SK-N-DZ (cell line): ENCODE data around the gene APOBEC3H.

Experiments used
- DNase-seq: peaks from one replicate; pipeline ENCODE4 v3.0.0-alpha.2; 2015; ENCODE audit warnings: low spot score

Gene APOBEC3H

DNA sequence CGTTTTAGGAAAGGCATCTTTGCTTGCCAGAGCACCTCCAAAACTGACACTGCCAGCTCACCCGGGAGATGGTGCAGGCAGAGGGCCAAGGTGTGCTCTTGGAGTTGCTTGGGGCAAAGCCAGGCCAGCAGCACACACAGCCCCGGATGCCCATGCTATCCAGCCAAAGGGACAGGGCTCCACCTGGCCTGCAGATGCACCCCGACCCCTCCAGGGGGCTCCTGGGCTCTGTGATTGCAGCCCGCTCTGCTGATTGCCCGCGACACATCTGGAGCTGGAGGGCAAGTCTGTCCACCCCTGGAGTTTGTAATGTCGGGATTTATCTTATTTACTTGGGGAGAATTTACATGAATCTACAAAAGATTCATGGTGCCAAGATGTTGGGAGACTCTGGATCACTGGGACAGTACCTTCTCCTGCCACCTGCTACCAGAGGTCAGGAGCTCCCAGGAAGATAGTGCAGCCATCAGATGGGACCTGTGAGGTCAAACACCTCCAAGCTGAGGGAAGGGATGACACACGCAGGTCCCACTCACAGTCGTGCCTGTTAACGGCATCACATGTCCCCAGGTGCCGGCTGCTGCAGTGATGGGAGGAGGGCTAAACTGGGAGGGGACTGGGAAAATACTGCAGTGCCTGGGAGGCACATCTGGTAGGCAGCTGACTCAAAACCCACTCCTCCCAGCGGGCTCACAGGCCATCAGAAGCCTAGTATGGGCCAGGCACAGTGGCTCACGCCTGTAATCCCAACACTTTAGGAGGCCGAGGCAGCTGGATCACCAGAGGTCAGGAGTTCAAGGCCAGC lies 38.2 kb downstream of the APOBEC3H start:
- peak; percentile 55 for DNase-seq

DNA sequence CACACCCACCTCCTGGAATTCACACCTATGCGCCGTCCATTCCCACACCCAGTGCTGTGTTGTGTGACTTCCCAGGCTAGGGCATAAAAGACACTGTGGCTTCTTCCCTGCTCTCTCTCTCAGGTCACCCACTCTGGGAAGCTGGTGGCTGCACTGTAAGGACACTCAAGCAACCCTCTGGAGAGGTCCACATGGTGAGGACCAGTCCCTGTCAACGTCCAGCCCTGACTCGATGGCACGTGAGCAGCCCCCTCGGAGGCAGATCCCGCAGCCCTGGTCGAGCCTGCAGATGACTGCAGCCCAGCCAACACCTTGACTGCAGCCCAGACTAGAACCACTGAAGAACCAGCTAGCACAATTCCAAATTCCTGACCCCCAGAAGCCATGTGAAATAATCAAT lies 39.3 kb downstream of the APOBEC3H start:
- no peak for DNase-seq

DNA sequence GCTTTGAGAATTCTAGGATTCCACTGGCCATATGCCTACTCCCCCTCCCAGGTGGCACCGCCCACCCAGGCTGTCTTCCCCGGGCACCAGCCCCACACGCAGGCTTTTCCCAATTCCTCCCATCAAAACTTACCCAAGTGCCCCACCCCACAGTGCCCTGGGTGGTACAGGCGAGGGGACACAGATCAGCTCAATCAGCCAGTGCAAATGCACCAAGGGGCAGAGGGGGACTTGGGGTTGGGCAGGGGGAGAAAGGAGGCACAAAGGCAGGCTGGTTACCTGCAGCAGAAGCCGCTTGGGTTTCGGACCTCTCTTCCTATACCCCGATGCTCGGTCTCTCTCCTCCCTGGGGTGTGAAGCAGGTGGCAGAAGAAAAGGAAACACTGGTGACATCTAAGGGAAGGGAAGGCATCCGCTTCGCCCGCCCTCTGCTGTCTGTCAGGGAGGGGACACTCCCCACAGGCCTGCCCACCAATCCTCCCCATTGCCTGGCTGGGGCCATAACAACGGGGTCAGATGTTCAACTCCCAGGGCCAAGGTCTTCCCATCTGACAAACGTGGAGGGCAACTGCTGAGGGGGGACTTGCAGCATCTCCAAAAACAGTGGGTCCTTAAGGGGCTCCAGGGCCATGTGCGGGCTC lies 41.4 kb downstream of the APOBEC3H start:
- no peak for DNase-seq

DNA sequence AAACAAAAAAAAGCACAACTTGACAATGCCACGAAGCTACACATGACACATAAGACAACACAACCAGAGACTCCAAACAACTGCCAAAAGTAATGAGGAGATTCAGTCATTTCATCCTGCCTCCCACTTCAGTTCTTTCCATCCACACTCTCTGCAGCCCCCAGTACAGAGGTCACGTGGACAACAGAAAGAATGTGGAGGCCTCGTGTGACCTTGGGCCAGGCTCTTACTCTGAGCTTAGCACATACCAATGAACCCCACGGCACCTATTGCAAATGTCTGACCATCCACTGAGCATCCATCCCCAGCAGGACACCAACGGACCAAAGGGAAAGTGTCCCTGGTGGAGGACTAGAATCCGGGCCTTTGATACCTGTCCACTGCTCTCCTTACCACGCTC lies 42.9 kb downstream of the APOBEC3H start:
- DNase-seq, result no peak

DNA sequence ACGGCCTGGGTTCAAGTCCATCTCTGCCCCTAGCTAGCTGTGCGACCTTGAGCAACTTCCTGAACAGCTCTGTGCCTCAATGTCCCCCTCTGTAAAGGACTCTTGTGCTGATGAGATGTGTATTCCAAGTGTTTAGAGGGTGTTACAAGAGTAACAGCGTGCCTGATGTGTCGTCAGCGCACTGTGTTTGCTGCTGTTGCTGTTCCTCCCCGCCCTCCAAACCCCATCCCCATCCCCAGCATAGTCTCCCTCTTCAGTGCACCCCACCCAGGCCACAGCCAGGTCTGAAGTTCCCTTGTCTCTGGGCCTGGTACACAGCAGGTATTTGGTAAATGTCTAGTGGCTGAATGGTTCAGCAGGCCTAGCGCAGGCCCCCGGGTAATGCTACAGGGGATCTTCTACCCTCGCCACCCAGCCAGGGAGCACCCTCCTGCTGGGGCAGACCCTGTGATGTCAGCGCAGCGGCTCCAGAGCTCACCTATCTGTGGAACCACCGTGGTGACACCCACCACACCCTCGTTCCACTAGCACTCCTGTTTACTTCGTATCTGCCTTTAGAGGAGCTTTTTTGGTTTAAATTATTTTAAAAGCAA lies 45.1 kb downstream of the APOBEC3H start:
- no peak for DNase-seq

DNA sequence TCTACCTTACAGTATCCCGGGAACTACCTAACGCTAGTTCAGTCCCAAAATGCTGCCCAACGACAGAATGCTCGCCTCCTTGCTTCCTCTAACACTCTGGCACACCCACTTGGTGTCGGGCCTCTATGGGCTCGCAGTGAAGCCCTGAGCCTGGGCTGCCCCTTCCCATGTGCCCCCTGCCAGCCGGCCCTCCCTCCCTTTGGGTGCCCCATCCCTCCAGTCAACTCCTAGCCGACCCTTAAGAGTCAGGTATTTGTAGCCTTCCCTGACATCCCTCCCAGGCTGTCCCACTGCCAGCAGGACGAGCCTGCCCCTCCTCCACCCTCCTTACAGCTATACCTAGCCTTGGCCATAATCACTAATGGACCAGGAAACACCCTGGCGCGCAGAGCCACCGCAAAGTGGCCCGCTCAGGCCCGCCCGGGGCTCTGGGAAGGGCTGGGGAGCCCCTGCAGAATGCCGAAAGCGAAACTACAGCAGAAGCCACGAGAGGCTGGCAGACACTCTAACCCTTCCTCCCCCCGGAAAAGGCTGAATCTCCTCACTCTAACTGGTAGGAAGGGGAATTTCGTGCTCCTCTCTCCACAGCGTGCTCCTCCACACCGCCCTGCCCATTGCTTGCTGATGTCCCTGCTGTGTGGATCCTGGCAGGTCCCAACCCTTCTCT lies 47.2 kb downstream of the APOBEC3H start:
- no peak for DNase-seq

DNA sequence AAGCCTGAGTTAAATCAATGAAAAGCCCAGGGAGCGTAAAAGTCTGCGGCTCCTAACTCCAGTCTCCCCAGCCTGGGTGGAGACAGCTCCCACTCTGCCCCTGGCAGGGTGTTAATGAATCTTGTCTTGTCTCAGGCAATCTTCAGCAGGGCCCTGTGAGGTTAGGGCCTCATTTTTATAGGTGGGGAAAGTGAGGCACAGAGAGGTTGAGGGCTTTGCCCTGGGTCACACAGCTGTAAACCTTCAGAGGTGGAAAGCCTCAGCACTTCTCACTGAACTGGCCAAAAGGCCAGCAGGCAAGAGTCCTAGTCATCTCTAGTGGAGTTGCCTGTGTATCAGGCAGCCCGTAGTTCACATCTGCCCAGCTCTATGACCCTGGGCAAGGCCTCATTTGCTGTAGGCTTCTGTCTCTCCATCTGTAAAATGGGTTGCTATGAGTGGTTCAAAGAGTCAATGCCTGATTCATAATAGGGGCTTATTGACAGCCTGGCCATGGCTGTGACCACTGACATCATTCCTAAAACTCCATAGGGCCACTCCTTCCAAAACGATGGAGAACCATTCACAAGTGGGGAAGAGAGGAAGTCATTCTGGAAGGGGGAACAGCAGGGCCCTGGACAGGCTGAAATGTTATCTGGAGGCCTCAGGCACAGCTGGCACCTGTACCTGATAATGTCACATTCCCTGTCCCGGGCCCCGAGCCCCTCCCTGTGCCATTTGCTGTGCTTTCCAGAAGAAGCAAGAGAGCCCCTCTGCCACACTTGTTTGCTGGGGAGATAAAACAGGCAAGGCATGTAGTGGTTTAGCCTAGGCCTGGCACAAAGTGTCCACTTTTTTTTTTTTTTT lies 49.4 kb downstream of the APOBEC3H start:
- DNase-seq, result no peak

DNA sequence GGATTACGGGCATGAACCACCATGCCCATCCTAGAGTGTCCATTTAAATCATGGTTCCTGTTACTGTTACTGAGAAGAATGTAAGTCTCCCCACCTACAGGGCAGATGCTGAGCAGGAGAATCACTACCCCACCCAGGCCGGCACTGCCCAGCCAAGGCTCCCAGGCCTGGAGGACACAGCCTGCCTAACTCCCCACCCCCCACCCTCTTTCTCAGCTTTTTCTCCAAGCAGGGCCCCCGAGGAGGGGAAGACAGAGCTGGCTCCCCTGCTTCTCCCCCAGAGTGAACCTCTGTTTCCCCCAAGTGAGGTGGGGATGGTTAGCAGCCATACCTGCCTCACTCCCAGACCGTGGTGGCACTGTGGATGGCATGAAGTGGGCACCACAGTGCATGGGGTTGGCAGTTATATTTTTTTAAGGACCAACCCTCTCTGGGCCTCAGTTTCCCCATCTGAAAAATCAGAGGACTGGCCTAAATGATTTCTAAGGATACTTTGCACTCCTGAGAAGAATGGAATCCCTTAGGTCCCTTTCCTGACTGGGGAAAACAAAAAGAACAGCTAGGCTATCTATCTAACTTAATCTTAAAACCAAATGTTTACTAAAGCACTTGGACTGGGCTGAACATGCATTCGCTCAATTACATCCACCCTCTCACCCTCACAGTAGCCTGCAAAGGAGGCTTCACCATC lies 50.4 kb downstream of the APOBEC3H start:
- DNase-seq, result no peak

DNA sequence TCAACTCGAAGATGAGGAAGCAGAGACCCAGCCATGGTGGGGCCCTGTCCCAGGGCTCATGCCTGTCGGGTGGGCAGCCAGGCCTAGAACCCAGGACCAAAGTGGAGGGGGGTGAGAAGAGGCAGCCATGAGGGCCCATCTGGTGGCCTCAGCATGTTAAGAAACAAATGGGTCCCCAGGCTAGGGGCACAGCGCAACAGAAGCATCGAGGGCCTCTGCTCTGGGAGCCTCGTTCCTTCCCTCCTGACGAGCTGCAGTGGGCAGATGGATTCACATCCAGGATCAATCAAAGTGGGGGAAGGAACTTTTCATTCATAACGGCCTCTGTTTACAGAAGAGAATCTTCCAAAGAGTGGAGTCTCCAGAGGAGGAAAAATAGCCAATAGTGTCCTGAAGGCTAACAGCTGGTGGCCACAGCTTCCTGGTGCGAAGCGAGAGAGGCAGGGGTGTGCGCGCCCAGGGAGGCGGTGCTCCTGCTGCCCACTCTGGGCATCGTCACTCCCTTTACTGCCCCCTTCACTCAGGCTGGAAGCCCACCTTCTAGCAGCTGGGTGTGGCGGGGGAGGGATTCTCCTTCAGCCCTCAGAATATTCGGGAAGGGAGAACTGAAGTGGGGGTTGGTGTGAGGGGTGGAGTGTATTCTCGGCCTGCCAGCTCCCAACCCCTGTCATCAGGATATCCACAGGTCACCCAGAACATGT lies 51.1 kb downstream of the APOBEC3H start:
- DNase-seq, result no peak

DNA sequence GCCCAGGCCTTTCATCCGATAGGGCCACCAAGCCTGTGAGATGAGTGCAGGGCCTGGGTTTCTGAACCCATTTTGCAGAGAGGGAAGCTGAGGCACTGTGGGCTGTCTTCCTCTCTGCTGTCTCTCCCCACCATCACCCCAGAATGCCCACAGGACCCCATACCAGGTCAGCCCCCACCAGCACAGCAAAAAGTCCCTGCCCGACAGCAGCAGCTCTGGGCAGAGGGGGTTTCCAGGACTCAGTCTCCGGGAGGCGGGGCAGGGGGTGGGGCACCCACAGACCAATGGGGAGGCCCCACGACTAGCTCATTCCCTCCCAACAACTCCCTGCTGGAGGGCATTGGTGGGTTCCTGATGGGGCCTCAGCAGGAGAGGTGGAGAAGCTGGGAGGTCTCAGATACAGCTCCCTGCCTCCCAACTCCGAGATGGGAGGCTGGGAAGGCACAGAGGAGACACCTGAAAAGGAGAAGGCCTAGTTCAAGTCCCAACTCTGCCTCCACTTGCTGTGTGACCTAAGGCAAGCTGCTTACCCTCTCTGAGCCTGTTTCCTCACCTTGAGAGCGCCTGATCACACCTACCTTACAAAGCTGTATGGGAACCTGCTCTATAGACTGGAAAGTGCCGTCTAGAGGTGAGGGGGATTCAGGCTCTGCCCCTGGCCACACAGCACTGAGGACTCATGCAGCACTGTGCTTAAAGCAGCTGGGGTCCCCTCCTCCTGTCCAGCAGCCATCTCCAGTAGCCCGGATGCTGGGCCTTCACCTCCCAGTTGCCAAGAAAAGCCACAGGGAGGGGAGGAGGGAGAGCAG lies 51.9 kb downstream of the APOBEC3H start:
- DNase-seq, result no peak

DNA sequence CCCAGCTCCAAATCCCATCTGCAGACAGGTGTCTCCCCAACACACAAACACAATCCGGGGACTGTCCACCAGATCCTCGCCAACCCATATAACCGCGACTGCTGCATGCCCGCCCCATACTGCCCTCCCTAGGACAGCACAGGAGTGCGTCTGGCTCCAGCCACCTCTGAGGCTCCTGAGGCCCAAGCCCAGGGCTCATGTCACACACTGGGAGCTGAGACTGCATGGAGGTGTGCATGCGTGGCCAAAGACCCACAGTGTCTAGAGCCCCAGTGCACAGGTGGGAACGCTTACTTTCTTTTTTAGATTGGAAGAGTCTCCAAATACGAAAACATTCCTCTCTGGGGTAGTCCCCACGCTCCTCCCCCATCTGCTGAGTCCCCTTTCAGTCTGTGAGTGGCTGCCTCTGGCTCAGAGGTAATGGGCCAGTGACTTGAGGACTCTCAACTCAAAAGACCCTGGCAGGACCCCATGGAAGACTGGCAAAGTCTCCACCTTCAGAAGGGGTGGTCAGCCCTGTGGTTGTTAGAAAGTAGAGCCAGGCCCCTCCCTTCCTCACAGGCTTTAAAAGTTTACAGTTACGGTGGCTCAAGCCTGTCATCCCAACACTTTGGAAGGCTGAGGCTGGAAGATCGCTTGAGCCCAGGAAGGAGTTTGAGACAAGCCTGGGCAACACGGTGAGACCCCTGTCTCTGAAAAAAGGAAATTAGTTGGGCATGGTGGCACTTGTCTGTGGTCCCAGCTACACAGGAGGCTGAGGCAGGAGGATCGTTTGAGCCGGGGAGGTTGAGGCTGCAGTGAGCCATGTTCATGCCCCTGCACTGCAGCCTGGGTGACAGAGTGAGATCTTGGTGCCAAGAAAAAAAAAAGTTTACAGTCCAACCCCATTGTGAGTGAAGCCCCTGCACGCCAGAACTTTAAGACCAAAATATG lies 53.1 kb downstream of the APOBEC3H start:
- no peak for DNase-seq

DNA sequence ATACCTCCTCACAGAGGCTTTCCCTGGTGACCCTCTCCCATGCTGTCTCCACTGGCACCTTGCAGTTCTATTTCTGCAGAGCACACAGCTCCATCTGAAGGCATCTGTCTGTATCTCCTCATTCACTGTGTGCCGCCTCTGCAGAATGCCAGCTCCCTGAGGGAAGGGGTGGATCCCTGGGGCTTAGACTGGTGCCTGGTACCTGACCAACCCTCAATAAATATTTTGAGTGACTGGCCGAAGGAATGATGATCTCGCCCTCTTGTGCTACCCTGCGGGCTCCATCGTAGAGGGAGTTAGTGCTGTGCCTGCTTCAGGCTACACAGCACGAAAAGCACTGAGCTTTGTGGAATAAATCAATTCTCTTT lies 53.8 kb downstream of the APOBEC3H start:
- no peak for DNase-seq

DNA sequence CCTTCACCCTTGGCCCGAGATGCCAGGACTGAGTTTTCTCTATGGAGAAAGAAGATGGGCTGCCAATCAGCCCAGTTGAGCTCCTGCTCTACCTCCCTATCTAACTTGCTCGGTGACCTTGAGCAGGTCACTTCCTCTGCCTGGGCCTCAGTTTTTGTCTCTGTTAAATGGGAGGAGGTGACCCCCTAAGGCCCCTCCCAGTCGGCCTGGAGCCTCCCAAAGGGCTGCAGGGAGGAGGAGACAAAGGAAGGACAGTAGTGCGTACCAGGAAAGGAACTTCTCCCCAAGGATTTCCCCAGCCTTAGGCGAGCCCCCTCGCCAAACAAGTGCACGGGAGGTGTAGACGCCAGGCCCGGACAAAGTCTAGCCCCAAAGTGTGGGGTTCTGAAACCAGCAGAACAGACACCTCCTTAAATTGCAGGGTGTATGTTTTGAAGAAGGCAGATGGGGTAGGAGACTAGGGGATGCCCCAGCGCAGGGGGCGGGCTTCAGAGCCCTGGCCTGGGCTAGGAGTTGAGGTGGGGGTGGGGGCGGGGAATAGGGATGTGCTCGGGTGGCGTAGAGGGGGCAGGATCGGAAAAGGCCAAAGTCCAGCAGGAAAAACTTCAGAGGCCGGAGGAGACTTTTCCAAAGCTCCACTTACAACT lies 54.4 kb downstream of the APOBEC3H start:
- no peak for DNase-seq

DNA sequence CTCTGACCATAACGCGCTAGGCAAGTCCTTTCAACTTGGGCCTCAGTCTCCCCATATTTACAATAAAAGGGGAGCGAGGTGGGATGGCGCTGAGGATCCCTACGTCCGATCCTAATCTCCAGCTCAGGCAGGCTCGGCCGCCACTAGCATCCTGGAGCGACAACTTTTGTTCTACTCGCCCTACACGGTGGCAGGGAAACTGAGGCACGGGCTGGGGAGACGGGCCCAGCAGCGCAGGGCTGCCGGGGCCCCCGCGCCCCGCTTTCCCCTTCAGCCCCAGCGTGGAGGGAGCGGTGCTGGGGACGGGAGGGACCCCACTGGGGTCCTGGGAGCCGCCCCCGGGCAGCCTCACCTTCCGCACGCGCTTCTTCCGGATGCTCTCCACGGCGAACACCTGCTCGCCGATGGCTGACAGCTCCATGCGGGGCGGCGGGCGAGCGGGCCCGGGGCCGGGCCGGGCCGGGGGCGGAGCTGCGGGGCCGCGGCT lies 55.0 kb downstream of the APOBEC3H start:
- DNase-seq, result no peak

DNA sequence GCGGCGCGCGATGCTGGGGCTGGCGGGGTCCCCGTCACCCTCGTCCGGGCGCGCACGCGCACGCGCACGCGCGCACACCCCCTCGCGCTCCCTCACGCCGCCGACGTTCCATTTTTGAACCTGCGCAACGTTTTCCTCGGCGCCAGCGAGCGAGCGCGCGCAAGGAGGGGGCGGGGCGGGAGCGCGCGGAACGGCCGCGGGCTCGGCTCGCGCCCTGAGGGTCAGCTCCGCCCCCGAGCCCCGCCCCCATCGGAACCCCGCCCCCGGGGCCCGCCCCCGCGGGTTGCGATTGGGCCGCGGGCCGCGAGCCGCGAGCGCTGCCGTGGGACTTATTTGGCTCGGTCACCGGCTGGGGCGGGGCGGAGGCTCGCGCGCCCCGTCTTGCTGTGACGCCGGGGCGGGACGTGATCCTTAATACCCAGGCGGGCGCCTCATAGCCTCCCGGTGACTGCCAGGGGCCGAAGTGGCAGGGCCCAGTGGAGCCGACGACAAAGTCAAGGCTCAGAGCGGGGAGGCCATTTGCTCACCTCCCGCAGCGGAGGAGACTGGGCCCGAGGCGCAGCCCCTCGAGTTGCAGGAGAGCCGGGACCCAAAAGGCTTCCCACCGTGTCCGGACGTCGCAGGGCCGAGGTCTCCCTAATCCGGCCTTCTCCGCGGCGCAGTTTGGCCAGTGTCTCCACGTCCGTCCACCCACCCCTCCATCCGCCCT lies 55.6 kb downstream of the APOBEC3H start, which contains the start of gene CBX7:
Gene CBX7 (minus strand): TSS at position 170 of the 709 bp plus-strand sequence. CDS start 236 bp downstream, outside the sequence.
- DNase-seq, result peak; percentile 69

DNA sequence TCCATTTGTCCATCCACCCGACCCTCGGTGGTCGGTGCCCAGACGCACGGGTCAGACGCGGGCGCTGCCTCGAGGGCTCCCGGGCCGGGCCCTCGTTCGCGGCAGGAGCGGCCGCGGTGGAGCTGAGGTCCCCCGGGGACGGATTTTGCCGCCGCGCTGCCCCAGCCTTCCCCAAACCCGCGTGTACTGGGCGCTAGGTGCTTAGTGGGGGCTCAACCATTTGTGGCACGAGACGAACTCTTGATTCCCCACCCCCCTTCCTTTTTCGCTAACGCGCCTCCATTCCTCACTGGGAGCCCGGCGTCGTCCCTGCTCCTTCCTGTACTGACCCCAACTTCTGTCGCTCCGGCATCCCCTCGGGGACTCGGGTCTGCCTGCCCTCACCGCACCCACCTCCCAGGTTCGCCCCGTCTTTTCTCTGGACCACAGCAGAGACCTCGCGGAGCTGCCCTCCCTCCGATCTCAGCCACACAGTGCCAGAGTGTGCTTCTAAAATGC lies 56.2 kb downstream of the APOBEC3H start:
- no peak for DNase-seq
